IPS DF 6.9 (cell line): ENCODE measurements around the gene FGF12.

Experiments
- DNase-seq: peaks from one replicate; pipeline ENCODE4 v3.0.0-alpha.2; 2013; ENCODE audit warnings: low read depth, low spot score
- H3K27ac ChIP-seq: one replicate; pipeline ENCODE4 v1.5.1; 2013; ENCODE audit warnings: low read length, control low read depth
- H3K27me3 ChIP-seq: 2 replicates; pipeline ENCODE4 v1.6.1; 2013; ENCODE audit warnings: mild to moderate bottlenecking, low read length; ENCODE audit not compliant: control insufficient read depth, insufficient read depth
- H3K36me3 ChIP-seq: 2 replicates; pipeline ENCODE4 v1.6.1; 2013; ENCODE audit warnings: low read length; ENCODE audit not compliant: control insufficient read depth, insufficient read depth
- H3K4me1 ChIP-seq: 2 replicates; pipeline ENCODE4 v1.6.1; 2013; ENCODE audit warnings: low read length; ENCODE audit not compliant: control insufficient read depth, insufficient read depth
- H3K4me3 ChIP-seq: 2 replicates; pipeline ENCODE4 v1.5.1; 2013; ENCODE audit warnings: mild to moderate bottlenecking, low read length
- H3K9me3 ChIP-seq: 2 replicates; pipeline ENCODE4 v1.6.1; 2013; ENCODE audit warnings: low read length, inconsistent platforms; ENCODE audit not compliant: control insufficient read depth, insufficient read depth
- WGBS: extraction: QIAGEN DNeasy Blood & Tissue Kit; methylation state at CpG from one replicate; pipeline ENCODE4 v1.1.7; 2013; ENCODE audit warnings: mixed read lengths, missing lambda C conversion rate; ENCODE audit not compliant: insufficient read length, insufficient coverage; 5-methylcytosine and 5-hydroxymethylcytosine counted together

Gene FGF12

DNA sequence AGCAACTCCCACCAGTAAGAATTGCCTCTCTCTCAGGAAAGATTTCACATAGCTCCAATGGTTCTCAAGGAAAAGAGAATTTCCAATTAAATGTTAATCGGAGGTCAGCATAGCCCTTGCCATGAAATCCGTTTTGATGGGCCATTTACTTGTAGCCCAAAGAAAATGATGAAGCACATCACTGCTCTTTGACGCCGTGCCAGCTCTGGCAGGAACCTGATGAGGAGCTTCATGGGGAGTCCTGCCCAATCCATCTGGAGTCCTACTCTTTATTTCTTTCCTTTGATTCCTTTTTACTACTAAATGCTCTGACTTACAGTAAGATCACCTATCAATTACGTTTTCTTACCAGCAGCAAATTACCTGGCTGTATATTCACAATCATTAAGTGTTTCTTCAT, 84.7 kb downstream of the FGF12 start:
- H3K9me3 ChIP-seq: no peaks in the 10 kb centered on the region
- H3K27me3 ChIP-seq: no peaks in the 10 kb centered on the region
- no peak overlapping the region for H3K4me3 ChIP-seq
- DNase-seq: no peak
- no peaks in the 10 kb centered on the region for H3K36me3 ChIP-seq
- WGBS: no CpG with 5 or more reads among the region's 5 CpGs
- H3K4me1 ChIP-seq: no peaks in the 10 kb centered on the region
- no peak overlapping the region for H3K27ac ChIP-seq

DNA sequence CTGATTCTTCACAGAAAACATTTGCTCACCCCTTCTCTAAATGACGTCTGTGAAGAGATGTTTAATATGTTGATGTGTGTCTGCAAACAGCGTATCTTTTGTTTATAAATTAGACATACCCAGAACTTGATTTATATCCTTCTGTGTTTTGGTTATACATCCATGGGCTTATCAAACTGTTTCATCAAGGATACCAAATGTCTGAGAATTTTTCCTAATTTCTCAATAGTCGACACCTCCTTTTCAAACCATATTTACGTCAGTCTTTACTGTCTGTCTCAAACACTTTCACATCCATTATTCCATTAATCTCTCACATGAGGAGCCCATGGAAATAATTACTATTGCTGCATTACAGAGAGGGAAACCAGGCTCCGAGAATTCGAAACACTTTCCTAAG, 85.4 kb downstream of the FGF12 start:
- 100% methylated on average over 1 of the region's 6 CpGs for WGBS
- no peak overlapping the region for H3K27ac ChIP-seq
- no peak for DNase-seq
- no peak overlapping the region for H3K4me3 ChIP-seq
- H3K36me3 ChIP-seq: no peaks in the 10 kb centered on the region
- H3K27me3 ChIP-seq: no peaks in the 10 kb centered on the region
- H3K9me3 ChIP-seq: no peaks in the 10 kb centered on the region
- no peaks in the 10 kb centered on the region; the same call in 1 of the 2 replicates for H3K4me1 ChIP-seq

- no peak for DNase-seq
- no CpG with 5 or more reads among the region's 2 CpGs for WGBS
- H3K27ac ChIP-seq: no peak overlapping the region
- no peaks in the 10 kb centered on the region; the same call in 1 of the 2 replicates for H3K4me1 ChIP-seq
- H3K9me3 ChIP-seq: no peaks in the 10 kb centered on the region
- H3K27me3 ChIP-seq: no peaks in the 10 kb centered on the region
- H3K4me3 ChIP-seq: no peak overlapping the region
- H3K36me3 ChIP-seq: no peaks in the 10 kb centered on the region
Measured at GRCh38 chr3:192639987-192640386, 87.4 kb downstream of the FGF12 start.

DNA sequence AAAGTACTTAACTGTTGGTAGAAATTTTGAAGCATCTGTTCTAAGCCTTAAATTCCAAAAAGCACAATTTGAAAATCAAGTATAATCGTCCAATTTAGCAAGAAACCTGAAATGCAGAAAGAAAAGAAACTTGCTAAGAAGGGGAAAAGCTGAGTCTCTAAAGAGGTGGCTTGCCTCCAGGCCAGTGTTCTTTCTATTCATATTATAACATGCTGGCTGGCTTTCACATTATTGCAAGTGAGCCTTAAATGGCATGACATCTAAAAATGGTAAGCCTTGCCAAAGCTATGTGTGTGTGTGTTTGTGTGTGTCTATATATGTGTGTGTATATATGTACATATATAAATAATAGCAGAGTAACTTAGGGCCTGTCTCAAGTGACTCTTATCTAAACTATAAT, 89.5 kb downstream of the FGF12 start:
- no peaks in the 10 kb centered on the region for H3K36me3 ChIP-seq
- no CpG with 5 or more reads among the region's 1 CpG for WGBS
- no peaks in the 10 kb centered on the region; the same call in 1 of the 2 replicates for H3K4me1 ChIP-seq

GRCh38 chr3:192636517-192637444, 90.6 kb downstream of the FGF12 start:
- Histone ChIP-seq H3K27me3 (no peaks in the 10 kb centered on the region), H3K27ac (no peak overlapping the region), H3K4me1 (no peaks in the 10 kb centered on the region; the same call in 1 of the 2 replicates), H3K4me3 (no peak overlapping the region), H3K9me3 (no peaks in the 10 kb centered on the region), H3K36me3 (no peaks in the 10 kb centered on the region)
- no peak for DNase-seq
- no CpG with 5 or more reads among the region's 8 CpGs for WGBS

More for the DNA sequence above, 89.5 kb downstream of the FGF12 start:
- Histone ChIP-seq H3K27ac (no peak overlapping the region), H3K4me3 (no peak overlapping the region), H3K27me3 (no peaks in the 10 kb centered on the region), H3K9me3 (no peaks in the 10 kb centered on the region)
- DNase-seq: no peak

GRCh38 chr3:192629429-192629828, 97.9 kb downstream of the FGF12 start:
- no CpG with 5 or more reads among the region's 3 CpGs for WGBS
- Histone ChIP-seq H3K36me3 (no peaks in the 10 kb centered on the region), H3K27ac (no peak overlapping the region), H3K27me3 (no peaks in the 10 kb centered on the region), H3K4me3 (no peak overlapping the region), H3K9me3 (no peaks in the 10 kb centered on the region), H3K4me1 (no peaks in the 10 kb centered on the region)
- no peak for DNase-seq

GRCh38 chr3:192621909-192622308, 105.4 kb downstream of the FGF12 start:
- no peak for DNase-seq
- no CpG with 5 or more reads among the region's 3 CpGs for whole genome bisulfite sequencing
- Histone ChIP-seq H3K9me3 (no peaks in the 10 kb centered on the region), H3K27ac (no peak overlapping the region), H3K36me3 (no peaks in the 10 kb centered on the region), H3K27me3 (no peaks in the 10 kb centered on the region), H3K4me3 (no peak overlapping the region), H3K4me1 (no peaks in the 10 kb centered on the region)

DNA sequence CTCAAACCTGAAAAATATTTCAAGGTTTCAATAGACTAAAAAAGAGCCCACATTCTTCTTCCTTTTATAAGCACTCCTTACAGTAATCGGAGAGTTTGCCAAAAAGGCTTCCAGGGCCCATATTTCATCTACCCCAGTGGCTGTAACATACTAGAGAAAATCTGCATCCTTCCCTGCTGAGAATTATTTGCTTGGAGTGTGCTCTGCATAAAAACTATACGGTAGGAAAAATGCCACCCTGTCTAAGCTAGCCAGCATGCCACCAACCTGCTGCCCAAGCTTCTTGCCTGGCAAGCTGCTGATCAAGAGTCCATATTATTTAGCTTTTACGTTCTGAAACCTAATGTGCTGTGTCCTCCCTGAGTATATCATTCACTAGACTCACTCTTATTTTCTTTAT, 107.1 kb downstream of the FGF12 start:
- Histone ChIP-seq H3K27ac (no peak overlapping the region), H3K4me3 (no peak overlapping the region), H3K9me3 (no peaks in the 10 kb centered on the region), H3K4me1 (no peaks in the 10 kb centered on the region), H3K36me3 (no peaks in the 10 kb centered on the region), H3K27me3 (no peaks in the 10 kb centered on the region)
- no peak for DNase-seq
- no CpG with 5 or more reads among the region's 3 CpGs for WGBS

GRCh38 chr3:192611411-192611810, 115.9 kb downstream of the FGF12 start:
- H3K9me3 ChIP-seq: no peaks in the 10 kb centered on the region
- WGBS: no CpG with 5 or more reads among the region's 4 CpGs
- no peak overlapping the region for H3K4me3 ChIP-seq
- H3K4me1 ChIP-seq: no peaks in the 10 kb centered on the region
- H3K27ac ChIP-seq: no peak overlapping the region
- H3K27me3 ChIP-seq: no peaks in the 10 kb centered on the region
- H3K36me3 ChIP-seq: no peaks in the 10 kb centered on the region
- no peak for DNase-seq

DNA sequence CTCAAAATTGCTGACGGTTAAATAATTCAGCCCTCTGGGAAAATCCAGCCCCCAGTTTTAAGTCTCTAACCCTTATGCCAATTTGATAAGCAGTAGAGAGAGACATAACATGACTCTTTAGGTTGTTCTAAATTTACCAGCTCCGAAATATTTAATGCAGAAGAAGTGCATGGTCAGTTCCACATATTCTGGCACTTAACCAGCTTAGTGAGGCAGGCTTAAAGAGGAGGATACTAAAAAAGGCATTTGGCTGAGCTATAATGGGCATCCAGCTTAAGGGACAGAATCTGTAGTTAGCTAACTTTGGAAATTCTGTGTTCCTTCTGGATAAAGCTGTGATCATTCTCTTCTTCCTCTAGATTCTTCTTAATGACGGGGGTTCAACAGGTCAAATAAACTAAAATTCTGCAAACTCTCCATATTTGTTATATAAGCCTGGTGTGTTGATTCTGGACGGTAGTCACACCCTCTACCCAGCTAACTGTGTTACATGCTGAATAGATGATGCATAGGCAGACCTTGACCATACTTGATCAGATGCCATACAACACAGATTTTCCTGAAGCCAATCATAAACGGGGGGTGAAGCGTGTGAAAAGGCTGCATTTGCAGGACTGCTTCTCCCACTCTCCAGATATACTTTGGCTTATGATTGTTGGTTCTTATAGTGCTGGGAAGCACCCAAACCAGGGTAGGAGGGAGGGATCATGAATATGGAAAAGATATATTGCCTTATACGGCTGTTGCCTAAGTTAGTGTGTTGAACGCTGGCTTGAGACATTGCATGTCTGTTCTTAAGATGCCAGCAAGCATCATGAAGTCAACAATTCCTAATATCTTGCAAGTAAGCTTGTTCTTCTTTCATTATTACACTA, 118.4 kb downstream of the FGF12 start:
- no peak for DNase-seq
- no peaks in the 10 kb centered on the region for H3K4me1 ChIP-seq
- no CpG with 5 or more reads among the region's 8 CpGs for WGBS
- no peak overlapping the region for H3K4me3 ChIP-seq
- no peaks in the 10 kb centered on the region for H3K9me3 ChIP-seq
- no peak overlapping the region for H3K27ac ChIP-seq
- no peaks in the 10 kb centered on the region for H3K27me3 ChIP-seq
- no peaks in the 10 kb centered on the region for H3K36me3 ChIP-seq
